Testis (tissue), 2 donors: Measurements from ENCODE around the gene MAP3K14.

Source experiments
- CTCF ChIP-seq, 3 experiments: fragments of 450-650 bp in 2 of 3; fragments of 200-600 bp in 1 of 3; sonication (generic) in 1 of 3; IDR thresholded peaks; one replicate each; pipeline ENCODE4 v1.5.1; 2016 to 2019; ENCODE audit warnings: antibody characterized with exemption in 3 of 3, mild to moderate bottlenecking in 2 of 3, moderate library complexity in 1 of 3
- POLR2A ChIP-seq: fragments of 450-650 bp; IDR thresholded peaks from one replicate; pipeline ENCODE4 v1.6.1; 2017; ENCODE audit warnings: antibody characterized with exemption, mild to moderate bottlenecking, moderate library complexity

DNA sequence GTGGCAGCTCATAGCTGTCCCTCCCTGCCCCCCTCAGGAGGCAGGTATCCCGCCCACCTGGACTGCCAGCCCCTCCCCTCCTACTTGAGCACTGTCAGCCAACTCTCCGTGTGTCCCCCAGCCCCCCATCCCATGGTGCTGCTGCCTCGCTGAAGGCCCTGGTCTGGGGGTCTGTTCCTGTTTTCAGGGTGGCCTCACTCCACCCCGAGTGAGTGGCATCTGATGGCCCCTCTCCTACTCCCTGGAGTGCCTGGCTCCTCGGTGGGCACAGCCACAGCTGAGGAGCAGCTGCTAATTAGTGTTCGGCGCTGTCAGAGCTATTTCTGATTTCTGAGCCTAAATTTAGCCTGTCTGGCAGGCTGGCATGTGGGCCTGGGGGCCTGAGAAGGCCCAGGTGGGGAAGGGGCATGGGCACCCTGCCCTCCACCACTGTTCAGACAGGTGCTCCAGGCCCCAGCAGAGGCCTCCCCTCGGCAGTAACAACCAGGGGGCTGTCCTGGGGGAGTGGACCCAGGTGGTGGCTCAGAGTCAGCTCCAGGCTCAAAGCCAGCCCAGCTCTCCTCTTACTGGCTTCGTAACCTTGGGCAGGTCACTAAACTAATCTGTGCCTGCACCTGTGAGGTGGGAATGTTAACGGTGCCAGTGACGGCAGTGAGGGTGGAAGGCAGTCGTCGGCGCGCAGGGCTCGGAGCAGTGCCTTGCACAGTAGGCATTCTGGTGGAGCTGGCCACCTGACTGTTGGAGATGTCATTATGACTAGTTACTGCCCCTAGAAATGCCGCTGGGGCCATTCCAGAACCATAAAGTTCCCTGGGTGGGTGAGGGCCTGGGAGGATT, 88.7 kb downstream of the MAP3K14 start:
- TF ChIP-seq CTCF (IDR thresholded peaks at IDR 0.05): no peak
- TF ChIP-seq POLR2A: no peak
